ENCODE data around the gene CCBE1. TPM values are rescaled to one million over a fixed set of nuclear protein-coding genes. Genes with fewer than 3 reads are reported as not detected.

Gene CCBE1
- total and polyA plus RNA-seq, 10 donors, result 0.06 to 0.93 (median 0.23) TPM

- WGBS, 5 donors, result 76 to 91% (median 87%) methylated on average over 7 of the region's 7 CpGs
- intact Hi-C loops (cut with DNase I; ENCODE audit: low total_unique reads), result no loop called here
- Histone ChIP-seq H3K27me3 (replicated peaks in 1 of 7) (no peaks in the 10 kb centered on the region), H3K9me3 (no peaks in the 10 kb centered on the region), H3K4me3 (no peak overlapping the region), H3K27ac (no peak overlapping the region), H3K36me3 (no peaks in the 10 kb centered on the region), H3K4me1 (no peaks in the 10 kb centered on the region)
- no peak for DNase-seq
- no peak for TF ChIP-seq POLR2A (IDR thresholded peaks at IDR 0.05)
- TF ChIP-seq CTCF (IDR thresholded peaks at IDR 0.05 in 8 of 11, conservative IDR thresholded peaks at IDR 0.05 in 3 of 11), result no peak
- TF ChIP-seq POLR2AphosphoS5 (IDR thresholded peaks at IDR 0.05), result no peak
These were observed 314.8 kb downstream of the CCBE1 start for GRCh38 chr18:59382383-59382782.

- Histone ChIP-seq H3K9me3 (no peaks in the 10 kb centered on the region), H3K27me3 (replicated peaks in 1 of 7) (peaks cover 0 to 4% (median 0%) of the 10 kb centered on the region in 7 donors), H3K4me1 (no peaks in the 10 kb centered on the region), H3K36me3 (no peaks in the 10 kb centered on the region), H3K4me3 (no peak overlapping the region), H3K27ac (no peak overlapping the region)
- no peak for DNase-seq
- intact Hi-C loops (cut with DNase I; ENCODE audit: low total_unique reads), result no loop called here
- 63 to 87% (median 78%) methylated on average over 6 of the region's 6 CpGs for WGBS, 5 donors
- no peak for TF ChIP-seq POLR2A (IDR thresholded peaks at IDR 0.05)
- TF ChIP-seq POLR2AphosphoS5 (IDR thresholded peaks at IDR 0.05), result no peak
- TF ChIP-seq CTCF (IDR thresholded peaks at IDR 0.05 in 8 of 11, conservative IDR thresholded peaks at IDR 0.05 in 3 of 11), result no peak
These were observed 315.3 kb downstream of the CCBE1 start for GRCh38 chr18:59381949-59382348.

Other genes with a start within 250 kb of the CCBE1 start
- gene PMAIP1, start 202.6 kb upstream of the CCBE1 start, total RNA-seq, result 1 to 10 TPM; 2.7 to 9.1 (median 5.8) TPM
- gene PMAIP1, start 202.6 kb upstream of the CCBE1 start, polyA plus RNA-seq, result 10 to 100 TPM in 1 of 3 donors, 1 to 10 TPM in 2; 6.6 to 10.1 (median 7.4) TPM